IMR-90 (cell line): ENCODE results near the gene PHLDB1. TPM values are rescaled to one million over a fixed set of nuclear protein-coding genes. Genes with fewer than 3 reads are reported as not detected.

Experiments
- ATAC-seq: fragments of 200-7000 bp; cut with Tn5 transposase; 2 replicates; pipeline ENCODE4 v1.9.1; 2020; ENCODE audit warnings: low read depth, mild to moderate bottlenecking, moderate library complexity
- BruUV-seq: library from RNA; stranded (reverse); fragments of 400-500 nt; replicated peaks from 2 replicates; lab custom pipeline; 2021; lab: Mats Ljungman, UMichigan
- CTCF ChIA-PET: fragments of 300-600 bp; formaldehyde crosslinking; extraction: SDS; loops from one replicate; lab custom pipeline; 2021; ENCODE audit warnings: antibody characterized with exemption; lab: Yijun Ruan, JAX
- POLR2A ChIA-PET: fragments of 300-600 bp; sonication (Branson Sonifier 250); formaldehyde crosslinking; loops from one replicate; lab custom pipeline; 2022; ENCODE audit warnings: antibody characterized with exemption; ENCODE audit not compliant: unreplicated experiment; lab: Charles Lee
- DNase-seq: peaks from one replicate; pipeline ENCODE4 v3.0.0; 2013
- H2AFZ ChIP-seq: replicated peaks from 2 replicates; pipeline ENCODE3; 2013; ENCODE audit warnings: low read length, mild to moderate bottlenecking; ENCODE audit not compliant: poor library complexity
- H2AK5ac ChIP-seq: 2 replicates; pipeline ENCODE4 v1.6.1; 2013; ENCODE audit warnings: low read depth, low read length, inconsistent platforms
- H2AK9ac ChIP-seq: replicated peaks from 2 replicates; pipeline ENCODE3; 2013; ENCODE audit warnings: mild to moderate bottlenecking, low read depth, low read length, moderate library complexity; ENCODE audit not compliant: poor library complexity
- H2BK120ac ChIP-seq: 2 replicates; pipeline ENCODE4 v1.6.1; 2013; ENCODE audit warnings: low read depth, low read length, inconsistent platforms
- H2BK15ac ChIP-seq: 3 replicates; pipeline ENCODE4 v1.6.1; 2013; ENCODE audit warnings: low read depth, low read length, inconsistent platforms
- H2BK20ac ChIP-seq: 2 replicates; pipeline ENCODE4 v1.6.1; 2013; ENCODE audit warnings: low read depth, mild to moderate bottlenecking, inconsistent platforms, low read length, moderate library complexity
- H2BK5ac ChIP-seq: 2 replicates; pipeline ENCODE4 v1.6.1; 2013; ENCODE audit warnings: mild to moderate bottlenecking, low read depth, low read length, inconsistent platforms; ENCODE audit not compliant: poor library complexity, severe bottlenecking
- H3K14ac ChIP-seq: replicated peaks from 2 replicates; pipeline ENCODE4 v1.6.1; 2013; ENCODE audit warnings: low read depth, low read length, inconsistent platforms
- H3K18ac ChIP-seq: 2 replicates; pipeline ENCODE4 v1.6.1; 2013; ENCODE audit warnings: low read depth, low read length, control low read depth
- H3K23ac ChIP-seq: 2 replicates; pipeline ENCODE4 v1.6.1; 2013; ENCODE audit warnings: low read depth, low read length, inconsistent platforms
- H3K27ac ChIP-seq: 2 replicates; pipeline ENCODE4 v1.5.1; 2013; ENCODE audit warnings: mild to moderate bottlenecking, control low read depth, low read length; ENCODE audit not compliant: insufficient read depth
- H3K27me3 ChIP-seq: 2 replicates; pipeline ENCODE4 v1.6.1; 2013; ENCODE audit warnings: low read length; ENCODE audit not compliant: control insufficient read depth, insufficient read depth
- H3K36me3 ChIP-seq: 2 replicates; pipeline ENCODE4 v1.6.1; 2013; ENCODE audit warnings: low read length, mixed read lengths; ENCODE audit not compliant: control insufficient read depth, insufficient read depth
- H3K4ac ChIP-seq: 2 replicates; pipeline ENCODE4 v1.6.1; 2013; ENCODE audit warnings: low read depth, low read length, inconsistent platforms
- H3K4me1 ChIP-seq: 2 replicates; pipeline ENCODE4 v1.6.1; 2013; ENCODE audit warnings: low read length, mixed read lengths; ENCODE audit not compliant: control insufficient read depth, insufficient read depth
- H3K4me2 ChIP-seq: 2 replicates; pipeline ENCODE4 v1.6.1; 2013; ENCODE audit warnings: low read depth, mild to moderate bottlenecking, control low read depth, low read length, moderate library complexity
- H3K4me3 ChIP-seq: 2 replicates; pipeline ENCODE4 v1.5.1; 2013; ENCODE audit warnings: low read depth, mild to moderate bottlenecking, control low read depth, low read length, moderate library complexity; ENCODE audit not compliant: insufficient read depth
- H3K56ac ChIP-seq: 2 replicates; pipeline ENCODE4 v1.6.1; 2013; ENCODE audit warnings: low read length, inconsistent platforms; ENCODE audit not compliant: insufficient read depth; ENCODE audit errors: extremely low read depth
- H3K79me1 ChIP-seq, 2 experiments: 2 replicates each; pipeline ENCODE4 v1.6.1; 2013; ENCODE audit warnings: low read length in 2 of 2, inconsistent platforms in 1 of 2, low read depth in 1 of 2
- H3K9ac ChIP-seq: 2 replicates; pipeline ENCODE4 v1.6.1; 2013; ENCODE audit warnings: low read depth, low read length, control low read depth
- H3K9me1 ChIP-seq: 2 replicates; pipeline ENCODE4 v1.6.1; 2013; ENCODE audit warnings: low read length, inconsistent platforms; ENCODE audit not compliant: insufficient read depth
- H3K9me3 ChIP-seq: 2 replicates; pipeline ENCODE4 v1.6.1; 2013; ENCODE audit warnings: low read length; ENCODE audit not compliant: control insufficient read depth, insufficient read depth
- H4K20me1 ChIP-seq: 2 replicates; pipeline ENCODE4 v1.6.1; 2013; ENCODE audit warnings: low read length, inconsistent platforms; ENCODE audit not compliant: insufficient read depth
- H4K5ac ChIP-seq: 2 replicates; pipeline ENCODE4 v1.6.1; 2013; ENCODE audit warnings: mild to moderate bottlenecking, low read depth, low read length, control low read depth
- H4K8ac ChIP-seq, 2 experiments: 2 replicates each; pipeline ENCODE4 v1.6.1; 2013; ENCODE audit warnings: low read depth in 2 of 2, low read length in 2 of 2, control low read depth in 1 of 2, inconsistent platforms in 1 of 2
- H4K91ac ChIP-seq: 2 replicates; pipeline ENCODE4 v1.6.1; 2013; ENCODE audit warnings: low read depth, low read length, inconsistent platforms; ENCODE audit not compliant: insufficient read depth
- BHLHE40 ChIP-seq: fragments of 150-350 bp; IDR thresholded peaks from 2 replicates; pipeline ENCODE4 v1.6.1; 2016; ENCODE audit warnings: mild to moderate bottlenecking, low read depth, low read length
- POLR2A ChIP-seq: IDR thresholded peaks from 2 replicates; pipeline ENCODE4 v1.6.1; 2012; ENCODE audit warnings: mild to moderate bottlenecking, low read depth, low read length
- RCOR1 ChIP-seq: IDR thresholded peaks from 2 replicates; pipeline ENCODE4 v1.6.1; 2012; ENCODE audit warnings: mild to moderate bottlenecking, low read length, improper control_type of control experiment; ENCODE audit not compliant: insufficient replicate concordance
- SMC3 ChIP-seq: fragments of 150-350 bp; IDR thresholded peaks from 2 replicates; pipeline ENCODE4 v1.6.1; 2016; ENCODE audit warnings: low read depth, mild to moderate bottlenecking, antibody characterized with exemption, low read length, moderate library complexity
- WGBS, 2 experiments: methylation state at CpG; one replicate each; pipeline versions ENCODE4 v1.1.5 to v1.1.7; 2013; ENCODE audit warnings: missing lambda C conversion rate in 2 of 2; ENCODE audit not compliant: insufficient read length in 1 of 2; ENCODE audit errors: extremely low coverage in 2 of 2; 5-methylcytosine and 5-hydroxymethylcytosine counted together
- dilution Hi-C: fragments of 300-500 bp; cut with HindIII; formaldehyde crosslinking; loops from one replicate; pipeline ENCODE4 v1.14.3; 2018; ENCODE audit warnings: low sequenced_read_pairs; ENCODE audit not compliant: unreplicated experiment
- in situ Hi-C: fragments of 300-500 bp; cut with MboI; formaldehyde crosslinking; loops from 3 replicates; pipeline ENCODE4 v1.14.3; 2019; ENCODE audit warnings: low sequenced_read_pairs, inconsistent platforms, mixed read lengths
- intact Hi-C: fragments of 100-400 bp; cut with micrococcal nuclease; formaldehyde crosslinking; loops from 2 replicates; pipeline ENCODE4 v1.10.0; 2022
- polyA plus RNA-seq, 3 experiments: library from polyadenylated mRNA; depleted of rRNA; stranded (reverse); fragments of >200 nt; gene quantifications; 2 replicates each; pipeline ENCODE4 v1.2.3, GENCODE V29; 2012; ENCODE audit warnings: low replicate concordance in 1 of 3
- total RNA-seq: library from RNA; depleted of rRNA; stranded (reverse); fragments of >200 nt; gene quantifications from 2 replicates; pipeline ENCODE4 v1.2.3, GENCODE V29; 2012

The PHLDB1 gene
- total and polyA plus RNA-seq, 2 of the 4 experiments (the other 2 are of a cell fraction): 40.0 to 90.4 TPM

DNA sequence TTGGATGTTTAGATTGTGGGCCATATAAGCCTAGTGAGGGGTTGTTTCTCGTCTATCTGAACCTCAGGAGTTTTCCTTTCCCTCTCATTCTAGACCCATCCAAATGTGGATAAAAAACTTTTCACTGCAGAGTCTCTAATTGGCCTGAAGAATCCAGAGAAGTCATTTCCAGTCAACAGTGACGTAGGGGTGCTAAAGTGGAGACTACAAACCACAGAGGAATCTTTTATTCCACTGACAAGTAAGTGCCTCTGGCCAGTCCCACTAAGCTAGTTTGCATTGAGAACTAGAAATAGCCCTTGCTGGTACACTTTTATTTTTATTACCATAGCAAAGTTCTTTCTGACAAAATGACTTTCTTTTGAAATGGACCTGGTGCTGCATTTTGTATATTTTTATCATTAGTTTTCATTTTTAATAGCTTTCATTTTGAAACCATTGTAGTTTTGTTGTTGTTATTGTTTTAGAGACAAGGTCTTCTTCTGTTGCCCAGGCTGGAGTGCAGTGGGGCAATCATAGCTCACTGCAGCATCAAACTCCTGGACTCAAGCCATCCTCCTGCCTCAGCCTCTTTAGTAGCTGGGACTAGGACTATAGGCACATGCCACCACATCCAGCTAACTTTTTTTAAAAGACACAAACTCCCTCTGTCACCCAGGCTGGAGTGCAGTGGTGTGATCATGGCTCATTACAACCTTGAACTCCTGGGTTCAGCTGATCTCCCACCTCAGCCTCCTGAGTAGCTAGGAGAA is 14.6 kb upstream of the PHLDB1 start:
- CTCF ChIA-PET: interaction anchor here (0.6 kb wide), 3 partner anchors 12 to 417 kb away, joined by 3 read pairs; no protein-coding TSS in a partner anchor
- 0 out of 2 replicates have a peak, but pooled peaks have one; percentile 13 for ATAC-seq
- Histone ChIP-seq H4K91ac (no peak overlapping the region), H3K4me2 (no peak overlapping the region), H3K56ac (no peak overlapping the region), H4K20me1 (peaks cover 44% of the 10 kb centered on the region), H3K4me3 (no peak overlapping the region), H3K4me1 (peaks cover 2% of the 10 kb centered on the region; the same call in 1 of the 2 replicates), H2AK9ac (no peak overlapping the region), H4K8ac (no peak overlapping the region), H2BK5ac (no peak overlapping the region), H3K27me3 (no peaks in the 10 kb centered on the region), H2BK20ac (no peak overlapping the region), H3K36me3 (peaks cover 54% of the 10 kb centered on the region), H3K79me1 (peaks cover 34 to 47% of the 10 kb centered on the region in 2 experiments), H3K9me3 (no peaks in the 10 kb centered on the region), H3K23ac (no peak overlapping the region), H3K4ac (no peak overlapping the region), H3K27ac (no peak overlapping the region), H2AK5ac (no peak overlapping the region), H3K9ac (no peak overlapping the region), H3K9me1 (no peaks in the 10 kb centered on the region), H2AFZ (no peak overlapping the region), H3K18ac (no peak overlapping the region), H2BK120ac (no peak overlapping the region), H3K14ac (no peak overlapping the region), H2BK15ac (no peak overlapping the region), H4K5ac (no peak overlapping the region)
- dilution Hi-C loops (no loop called here), in situ Hi-C loops (no loop called here), intact Hi-C loops (no loop called here)
- no TSS peak for BruUV-seq
- no peak for TF ChIP-seq BHLHE40
- no peak for TF ChIP-seq SMC3
- TF ChIP-seq POLR2A: no peak
- TF ChIP-seq RCOR1: no peak
- DNase-seq: no peak
- POLR2A ChIA-PET: interaction anchor here (0.6 kb wide), 1 partner anchor 20 kb away, joined by 3 read pairs; no protein-coding TSS in a partner anchor
- no CpG with 5 or more reads among the region's 2 CpGs for WGBS, 2 experiments
